GM12874 (cell line): ENCODE data around the gene TPX2.

Source experiments
- TF ChIP-seq, protein P1 (sequence below): IDR thresholded peaks from 2 replicates; pipeline ENCODE4 v1.5.1; 2011; ENCODE audit warnings: low read depth, mild to moderate bottlenecking, control low read depth, low read length, moderate library complexity; ENCODE audit not compliant: insufficient read depth

The TPX2 gene

DNA sequence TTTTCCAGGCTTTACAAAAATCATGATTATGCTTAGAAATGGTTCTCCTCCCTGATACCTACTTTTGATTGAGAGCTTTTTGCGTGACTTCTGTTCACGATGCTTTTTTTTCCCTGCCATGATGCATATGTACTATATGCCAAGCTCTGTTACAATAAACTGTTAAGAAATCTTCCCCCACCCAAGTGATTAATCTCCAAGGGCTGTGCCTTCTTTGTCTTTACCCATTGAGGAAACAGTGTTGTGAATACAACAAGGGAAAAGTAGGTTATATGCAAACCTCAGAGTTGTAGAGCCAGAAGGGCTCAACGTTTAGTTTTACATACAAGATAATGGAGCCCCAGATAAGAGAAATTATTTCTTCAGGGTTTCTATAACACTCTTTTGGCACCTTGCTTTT lies 46.0 kb downstream of the TPX2 start:
- TF ChIP-seq, protein P1, sequence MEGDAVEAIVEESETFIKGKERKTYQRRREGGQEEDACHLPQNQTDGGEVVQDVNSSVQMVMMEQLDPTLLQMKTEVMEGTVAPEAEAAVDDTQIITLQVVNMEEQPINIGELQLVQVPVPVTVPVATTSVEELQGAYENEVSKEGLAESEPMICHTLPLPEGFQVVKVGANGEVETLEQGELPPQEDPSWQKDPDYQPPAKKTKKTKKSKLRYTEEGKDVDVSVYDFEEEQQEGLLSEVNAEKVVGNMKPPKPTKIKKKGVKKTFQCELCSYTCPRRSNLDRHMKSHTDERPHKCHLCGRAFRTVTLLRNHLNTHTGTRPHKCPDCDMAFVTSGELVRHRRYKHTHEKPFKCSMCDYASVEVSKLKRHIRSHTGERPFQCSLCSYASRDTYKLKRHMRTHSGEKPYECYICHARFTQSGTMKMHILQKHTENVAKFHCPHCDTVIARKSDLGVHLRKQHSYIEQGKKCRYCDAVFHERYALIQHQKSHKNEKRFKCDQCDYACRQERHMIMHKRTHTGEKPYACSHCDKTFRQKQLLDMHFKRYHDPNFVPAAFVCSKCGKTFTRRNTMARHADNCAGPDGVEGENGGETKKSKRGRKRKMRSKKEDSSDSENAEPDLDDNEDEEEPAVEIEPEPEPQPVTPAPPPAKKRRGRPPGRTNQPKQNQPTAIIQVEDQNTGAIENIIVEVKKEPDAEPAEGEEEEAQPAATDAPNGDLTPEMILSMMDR: no peak

DNA sequence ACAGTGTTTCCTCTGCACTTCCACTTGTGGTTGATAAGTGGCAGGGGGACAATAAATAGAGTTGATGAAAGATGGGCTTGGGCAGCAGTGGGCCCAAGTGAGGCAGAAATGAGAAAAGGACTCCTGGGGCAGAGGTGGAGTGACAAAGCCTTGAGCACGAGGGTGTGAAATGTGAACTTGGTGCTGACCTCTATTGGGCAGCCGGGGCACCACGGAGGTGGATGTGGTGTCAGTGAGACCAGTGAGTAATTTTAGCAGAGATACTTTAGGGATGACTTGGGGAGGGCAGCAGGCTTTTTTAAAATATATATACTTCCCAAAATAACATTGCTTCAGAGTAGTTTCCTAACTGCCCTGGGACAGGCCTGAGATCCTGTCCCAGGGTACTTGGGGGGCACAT lies 49.5 kb downstream of the TPX2 start:
- TF ChIP-seq, protein P1: peak; percentile 7; the same call in 1 of the 2 replicates

DNA sequence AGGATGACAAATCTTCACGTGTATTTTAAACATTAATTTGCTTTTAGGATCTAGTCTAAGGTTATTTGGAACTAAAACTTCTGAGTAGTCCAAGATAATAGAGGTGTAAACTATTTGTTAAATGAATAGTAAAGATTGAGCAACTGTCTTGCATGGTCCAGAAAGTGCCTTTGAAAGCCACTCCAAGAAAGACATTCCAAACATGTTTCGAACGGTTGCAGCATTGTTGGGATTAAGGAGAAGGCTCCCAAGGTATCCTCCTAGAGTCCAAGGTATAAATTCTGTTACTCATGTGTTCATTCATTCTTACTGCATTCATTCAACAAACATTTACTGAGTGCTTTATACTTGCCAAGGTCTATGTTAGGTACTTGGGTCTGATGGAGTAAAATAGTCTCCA lies 51.3 kb downstream of the TPX2 start:
- TF ChIP-seq, protein P1: no peak

- TF ChIP-seq, protein P1: no peak
These were observed 58.3 kb downstream of the TPX2 start for GRCh38 chr20:31797364-31797763.

DNA sequence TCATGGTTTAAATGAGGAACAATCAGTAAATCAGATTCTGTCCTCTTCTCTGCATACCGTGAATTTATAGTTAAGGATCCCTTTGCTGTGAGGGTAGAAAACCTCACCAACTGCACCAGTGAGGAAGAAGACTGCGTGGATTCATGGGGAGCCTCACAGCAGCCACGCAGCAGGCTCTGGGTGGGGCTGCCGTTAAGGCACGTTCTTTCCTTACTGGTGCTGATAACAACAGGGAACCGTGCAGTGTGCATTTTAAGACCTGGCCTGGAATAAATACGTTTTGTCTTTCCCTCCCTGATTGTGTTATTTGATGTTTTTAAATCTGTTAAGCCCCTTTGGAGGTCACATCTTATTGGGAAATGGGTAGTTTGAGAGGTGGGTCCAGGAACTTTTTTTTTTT lies 62.4 kb downstream of the TPX2 start:
- TF ChIP-seq, protein P1: no peak

- TF ChIP-seq, protein P1: no peak
These were observed 64.6 kb downstream of the TPX2 start for GRCh38 chr20:31803552-31804291.

GRCh38 chr20:31806564-31807355 lies 67.7 kb downstream of the TPX2 start:
- TF ChIP-seq, protein P1: no peak
